OCI-LY1 (cell line): ENCODE results near the gene UBE4B.
"Not testable (repeated sequence)": the region's sequence is repeated elsewhere in the genome, so short reads cannot be mapped to it uniquely, and the experiment has no call there.

ENCODE experiments used
- H2AFZ ChIP-seq: fragments of 200-600 bp; sonication (generic), shearing (Covaris generic); 2 replicates; pipeline ENCODE4 v1.6.0; 2014; ENCODE audit warnings: antibody characterized with exemption, mild to moderate bottlenecking, low read length
- H3F3A ChIP-seq: fragments of 200-600 bp; sonication (generic), shearing (Covaris generic); 2 replicates; pipeline ENCODE4 v1.6.0; 2014; ENCODE audit warnings: mild to moderate bottlenecking, antibody characterized with exemption, low read length, moderate library complexity; ENCODE audit not compliant: insufficient read depth
- H3K27ac ChIP-seq: fragments of 200-600 bp; sonication (generic); 2 replicates; pipeline ENCODE4 v1.5.1; 2014; ENCODE audit warnings: low read length, mixed run types, mild to moderate bottlenecking, low read depth; ENCODE audit not compliant: poor library complexity, severe bottlenecking
- H3K27me3 ChIP-seq: fragments of 200-600 bp; sonication (generic); 2 replicates; pipeline ENCODE4 v1.6.0; 2014; ENCODE audit warnings: antibody characterized with exemption, mild to moderate bottlenecking, low read length, moderate library complexity; ENCODE audit not compliant: insufficient read depth
- H3K36me3 ChIP-seq: fragments of 200-600 bp; sonication (generic); 2 replicates; pipeline ENCODE4 v1.6.1; 2014; ENCODE audit warnings: mild to moderate bottlenecking, antibody characterized with exemption, low read length, moderate library complexity, mixed read lengths; ENCODE audit not compliant: insufficient read depth
- H3K4me1 ChIP-seq: fragments of 200-600 bp; sonication (generic); 2 replicates; pipeline ENCODE4 v1.5.1; 2014; ENCODE audit warnings: mild to moderate bottlenecking, low read length, moderate library complexity; ENCODE audit not compliant: insufficient read depth, severe bottlenecking
- H3K4me2 ChIP-seq: fragments of 200-600 bp; sonication (generic), shearing (Covaris generic); 2 replicates; pipeline ENCODE4 v1.6.1; 2014; ENCODE audit warnings: low read length
- H3K4me3 ChIP-seq: fragments of 200-600 bp; sonication (generic); 2 replicates; pipeline ENCODE4 v1.5.1; 2014; ENCODE audit warnings: low read length, low read depth, mild to moderate bottlenecking, mixed read lengths; ENCODE audit not compliant: poor library complexity, severe bottlenecking
- H3K79me2 ChIP-seq: fragments of 200-600 bp; shearing (Covaris generic); 2 replicates; pipeline ENCODE4 v1.6.1; 2016; ENCODE audit warnings: mixed run types, low read length, mixed read lengths; ENCODE audit not compliant: insufficient read depth
- H3K9ac ChIP-seq: fragments of 200-600 bp; sonication (generic), shearing (Covaris generic); 2 replicates; pipeline ENCODE4 v1.6.1; 2014; ENCODE audit warnings: mild to moderate bottlenecking, low read length, mixed read lengths
- H3K9me2 ChIP-seq: fragments of 200-600 bp; sonication (generic), shearing (Covaris generic); 2 replicates; pipeline ENCODE4 v1.6.1; 2014; ENCODE audit warnings: low read depth, mild to moderate bottlenecking, low read length, mixed read lengths
- H3K9me3 ChIP-seq: fragments of 200-600 bp; shearing (Covaris generic); 2 replicates; pipeline ENCODE4 v1.6.1; 2014; ENCODE audit warnings: low read length, mixed read lengths
- H4K20me1 ChIP-seq: fragments of 200-600 bp; sonication (generic), shearing (Covaris generic); 2 replicates; pipeline ENCODE4 v1.6.0; 2016; ENCODE audit warnings: mild to moderate bottlenecking, low read length; ENCODE audit not compliant: insufficient read depth
- CTCF ChIP-seq: fragments of 200-600 bp; sonication (generic), shearing (Covaris generic); IDR thresholded peaks from 2 replicates; pipeline ENCODE4 v1.5.1; 2017; ENCODE audit warnings: mild to moderate bottlenecking, antibody characterized with exemption, low read length, moderate library complexity, mixed read lengths
- EZH2 ChIP-seq: fragments of 200-600 bp; sonication (generic), shearing (Covaris generic); IDR thresholded peaks from 2 replicates; pipeline ENCODE4 v1.8.0; 2017; ENCODE audit warnings: borderline replicate concordance, mixed run types, mild to moderate bottlenecking, antibody characterized with exemption, low read length, moderate library complexity, mixed read lengths

Gene UBE4B

GRCh38 chr1:10217748-10218441 is 185.1 kb downstream of the UBE4B start:
- H3K9me3 ChIP-seq: no peaks in the 10 kb centered on the region
- no peak overlapping the region for H3K4me2 ChIP-seq
- no peak overlapping the region for H3K9ac ChIP-seq
- no peaks in the 10 kb centered on the region for H3K4me1 ChIP-seq
- TF ChIP-seq EZH2 (no peak), CTCF (no peak)
- no peak overlapping the region for H2AFZ ChIP-seq
- no peaks in the 10 kb centered on the region for H3F3A ChIP-seq
- no peak overlapping the region for H3K4me3 ChIP-seq
- H3K9me2 ChIP-seq: no peaks in the 10 kb centered on the region
- H3K27ac ChIP-seq: no peak overlapping the region
- no peaks in the 10 kb centered on the region for H3K79me2 ChIP-seq
- H4K20me1 ChIP-seq: no peaks in the 10 kb centered on the region
- no peaks in the 10 kb centered on the region for H3K36me3 ChIP-seq
- no peaks in the 10 kb centered on the region for H3K27me3 ChIP-seq

- Histone ChIP-seq H3K9me2 (no peaks in the 10 kb centered on the region), H3K4me2 (no peak overlapping the region), H2AFZ (no peak overlapping the region), H3K4me1 (no peaks in the 10 kb centered on the region), H3K27me3 (no peaks in the 10 kb centered on the region), H3K9ac (no peak overlapping the region), H3K27ac (no peak overlapping the region), H3K36me3 (no peaks in the 10 kb centered on the region), H3K9me3 (no peaks in the 10 kb centered on the region), H3K4me3 (no peak overlapping the region), H3K79me2 (no peaks in the 10 kb centered on the region), H4K20me1 (no peaks in the 10 kb centered on the region), H3F3A (no peaks in the 10 kb centered on the region)
- TF ChIP-seq EZH2: no peak
Observed at GRCh38 chr1:10220200-10220599, 187.4 kb downstream of the UBE4B start.

- H3K4me3 ChIP-seq, H3K27me3 ChIP-seq, H3K4me2 ChIP-seq, H3K4me1 ChIP-seq, H3K9me2 ChIP-seq, H2AFZ ChIP-seq, H3K27ac ChIP-seq, H3K36me3 ChIP-seq, H3K9ac ChIP-seq, H4K20me1 ChIP-seq, H3K79me2 ChIP-seq, H3K9me3 ChIP-seq, H3F3A ChIP-seq: not testable (repeated sequence)
Observed at GRCh38 chr1:10220657-10221056, 187.9 kb downstream of the UBE4B start.

GRCh38 chr1:10225573-10225972 is 192.8 kb downstream of the UBE4B start:
- H2AFZ ChIP-seq: no peak overlapping the region
- no peaks in the 10 kb centered on the region for H3K9me3 ChIP-seq
- H4K20me1 ChIP-seq: no peaks in the 10 kb centered on the region
- H3K9ac ChIP-seq: no peak overlapping the region
- H3K27ac ChIP-seq: no peak overlapping the region
- TF ChIP-seq EZH2 (no peak), CTCF (no peak)
- H3K4me2 ChIP-seq: no peak overlapping the region
- no peaks in the 10 kb centered on the region for H3K79me2 ChIP-seq
- H3K36me3 ChIP-seq: no peaks in the 10 kb centered on the region
- H3K27me3 ChIP-seq: no peaks in the 10 kb centered on the region
- H3F3A ChIP-seq: no peaks in the 10 kb centered on the region
- no peaks in the 10 kb centered on the region for H3K4me1 ChIP-seq
- no peaks in the 10 kb centered on the region for H3K9me2 ChIP-seq
- H3K4me3 ChIP-seq: no peak overlapping the region
